Pancreas (tissue), 10 donors: Measurements from ENCODE around the gene EEF2K. TPM values are rescaled to one million over a fixed set of nuclear protein-coding genes. Genes with fewer than 3 reads are reported as not detected.

Experiments used
- ATAC-seq, 4 donors: fragments of 200-7000 bp; cut with Tn5 transposase; one replicate each; pipeline versions ENCODE4 v1.8.0 to v1.9.1; 2020; ENCODE audit warnings: mild to moderate bottlenecking in 4 of 4, moderate library complexity in 4 of 4
- DNase-seq, 6 donors: peaks; one replicate each; pipeline ENCODE4 v3.0.0-alpha.2; 2020
- FAIRE-seq: peaks from 2 replicates; lab custom pipeline; 2012; peaks lifted over from hg19 to GRCh38; lab: Jason Lieb, UNC
- H3K27ac ChIP-seq, 4 donors: fragments of 200-600 bp; sonication (generic); 1 replicate in 3 of 4; 2 replicates in 1 of 4; pipeline versions ENCODE4 v1.5.0 to v1.8.0; 2020
- H3K27me3 ChIP-seq, 4 donors: fragments of 200-600 bp; one replicate each; pipeline ENCODE4 v1.8.0; 2021
- H3K36me3 ChIP-seq, 3 donors: fragments of 200-600 bp; sonication (generic) in 1 of 3; one replicate each; pipeline versions ENCODE4 v1.5.0 to v1.8.0; 2020 to 2021
- H3K4me1 ChIP-seq, 3 donors: fragments of 200-600 bp; one replicate each; pipeline ENCODE4 v1.8.0; 2021
- H3K4me3 ChIP-seq, 4 donors: fragments of 200-600 bp; sonication (generic) in 2 of 4; one replicate each; pipeline versions ENCODE4 v1.5.0 to v1.8.0; 2020 to 2021
- H3K9me3 ChIP-seq, 4 donors: fragments of 200-600 bp; one replicate each; pipeline ENCODE4 v1.8.0; 2021
- WGBS, 2 donors: extraction: QIAGEN DNeasy Blood & Tissue Kit; methylation state at CpG; one replicate each; pipeline ENCODE4 v1.1.7; 2013; 5-methylcytosine and 5-hydroxymethylcytosine counted together
- intact Hi-C, 3 donors: fragments of 100-400 bp; cut with DNase I; formaldehyde crosslinking; loops; one replicate each; pipeline versions ENCODE4 v1.11.1 to v1.14.2; 2022
- polyA plus RNA-seq, 2 donors: library from polyadenylated mRNA; stranded (reverse); fragments of 200-250 nt; gene quantifications; one replicate each; pipeline ENCODE4 v1.2.3, GENCODE V29; 2013
- total RNA-seq, 6 donors: library from RNA; stranded (reverse); fragmentation: NEBNext Ultra II Directional in 4 of 6; extraction: Animal tissue kit (Norgen Biotek cat#: 25700) in 4 of 6; gene quantifications; one replicate each; pipeline versions ENCODE4 v1.2.1 to v1.2.4, GENCODE V29; 2021 to 2023
- TF ChIP-seq, protein P1 (sequence below), 4 donors: fragments of 200-600 bp; sonication (generic) in 3 of 4; IDR thresholded peaks; one replicate each; pipeline versions ENCODE4 v1.5.0 to v1.8.0; 2021; ENCODE audit warnings: antibody characterized with exemption in 4 of 4
- donor health status: healthy with polysubstance abuse.
- donor health status: DM: no; HTN: no; CAD: no; lungs with moderate emphysema.
- donor health status: DM: no; HTN: no; CAD: no.
- donor health status: control.
- donor health status: control.
- donor health status: Bipolar disorder and iron deficiency.
- donor health status: DM: yes; HTN: yes; CAD: no.
- donor health status: DM: no; HTN: no; CAD: no.
- donor health status: DM: no; HTN: no; CAD: no.
- donor health status: DM: yes; HTN: yes; CAD: no.

The EEF2K gene
- total and polyA plus RNA-seq, 8 donors: 6.1 to 21.1 (median 16.5) TPM

DNA sequence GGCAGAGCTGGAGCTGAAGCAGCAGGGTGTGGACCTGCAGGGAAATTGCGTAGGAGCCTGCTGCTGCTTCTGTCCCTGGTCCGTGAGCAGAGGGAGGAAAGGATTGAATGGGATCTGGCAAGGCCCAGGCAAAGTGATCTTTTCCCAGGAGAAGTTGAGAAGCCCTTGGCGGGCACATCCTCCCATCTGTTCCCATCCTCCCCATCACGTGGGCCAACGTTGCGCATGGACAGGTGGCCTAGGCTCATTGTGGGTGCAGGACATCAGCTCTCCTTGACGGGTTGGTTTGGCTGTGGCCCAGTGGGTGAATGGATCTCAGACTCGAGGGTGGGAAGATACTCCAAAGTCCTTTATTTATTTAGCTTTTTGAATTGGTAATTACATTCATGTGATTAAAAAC, 61.7 kb downstream of the EEF2K start:
- intact Hi-C loops: no loop called here
- TF ChIP-seq, protein P1, sequence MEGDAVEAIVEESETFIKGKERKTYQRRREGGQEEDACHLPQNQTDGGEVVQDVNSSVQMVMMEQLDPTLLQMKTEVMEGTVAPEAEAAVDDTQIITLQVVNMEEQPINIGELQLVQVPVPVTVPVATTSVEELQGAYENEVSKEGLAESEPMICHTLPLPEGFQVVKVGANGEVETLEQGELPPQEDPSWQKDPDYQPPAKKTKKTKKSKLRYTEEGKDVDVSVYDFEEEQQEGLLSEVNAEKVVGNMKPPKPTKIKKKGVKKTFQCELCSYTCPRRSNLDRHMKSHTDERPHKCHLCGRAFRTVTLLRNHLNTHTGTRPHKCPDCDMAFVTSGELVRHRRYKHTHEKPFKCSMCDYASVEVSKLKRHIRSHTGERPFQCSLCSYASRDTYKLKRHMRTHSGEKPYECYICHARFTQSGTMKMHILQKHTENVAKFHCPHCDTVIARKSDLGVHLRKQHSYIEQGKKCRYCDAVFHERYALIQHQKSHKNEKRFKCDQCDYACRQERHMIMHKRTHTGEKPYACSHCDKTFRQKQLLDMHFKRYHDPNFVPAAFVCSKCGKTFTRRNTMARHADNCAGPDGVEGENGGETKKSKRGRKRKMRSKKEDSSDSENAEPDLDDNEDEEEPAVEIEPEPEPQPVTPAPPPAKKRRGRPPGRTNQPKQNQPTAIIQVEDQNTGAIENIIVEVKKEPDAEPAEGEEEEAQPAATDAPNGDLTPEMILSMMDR (IDR thresholded peaks at IDR 0.05): no peak
- H3K4me3 ChIP-seq: no peak overlapping the region
- H3K9me3 ChIP-seq: no peaks in the 10 kb centered on the region
- H3K36me3 ChIP-seq: peaks cover 0 to 58% (median 11%) of the 10 kb centered on the region in 3 donors
- FAIRE-seq (no peak), ATAC-seq (no peak), DNase-seq (no peak)
- WGBS, 2 donors: 84 to 88% methylated on average over 8 of the region's 8 CpGs
- H3K27ac ChIP-seq: no peak overlapping the region
- no peaks in the 10 kb centered on the region for H3K4me1 ChIP-seq
- no peaks in the 10 kb centered on the region for H3K27me3 ChIP-seq

- no peak for FAIRE-seq
- Histone ChIP-seq H3K4me1 (no peaks in the 10 kb centered on the region), H3K27ac (no peak overlapping the region), H3K36me3 (peaks cover 0 to 66% (median 17%) of the 10 kb centered on the region in 3 donors), H3K27me3 (no peaks in the 10 kb centered on the region), H3K9me3 (no peaks in the 10 kb centered on the region), H3K4me3 (no peak overlapping the region)
- ATAC-seq: no peak
- WGBS, 2 donors: 92 to 97% methylated on average over 3 of the region's 3 CpGs
- TF ChIP-seq, protein P1 (IDR thresholded peaks at IDR 0.05): no peak
- no peak for DNase-seq
- intact Hi-C loops: loop anchor here in 1 of 3 donors (10.0 kb wide), 1 partner anchor 46 kb away; no protein-coding TSS in a partner anchor
Measured at GRCh38 chr16:22270525-22270924, 64.4 kb downstream of the EEF2K start.

DNA sequence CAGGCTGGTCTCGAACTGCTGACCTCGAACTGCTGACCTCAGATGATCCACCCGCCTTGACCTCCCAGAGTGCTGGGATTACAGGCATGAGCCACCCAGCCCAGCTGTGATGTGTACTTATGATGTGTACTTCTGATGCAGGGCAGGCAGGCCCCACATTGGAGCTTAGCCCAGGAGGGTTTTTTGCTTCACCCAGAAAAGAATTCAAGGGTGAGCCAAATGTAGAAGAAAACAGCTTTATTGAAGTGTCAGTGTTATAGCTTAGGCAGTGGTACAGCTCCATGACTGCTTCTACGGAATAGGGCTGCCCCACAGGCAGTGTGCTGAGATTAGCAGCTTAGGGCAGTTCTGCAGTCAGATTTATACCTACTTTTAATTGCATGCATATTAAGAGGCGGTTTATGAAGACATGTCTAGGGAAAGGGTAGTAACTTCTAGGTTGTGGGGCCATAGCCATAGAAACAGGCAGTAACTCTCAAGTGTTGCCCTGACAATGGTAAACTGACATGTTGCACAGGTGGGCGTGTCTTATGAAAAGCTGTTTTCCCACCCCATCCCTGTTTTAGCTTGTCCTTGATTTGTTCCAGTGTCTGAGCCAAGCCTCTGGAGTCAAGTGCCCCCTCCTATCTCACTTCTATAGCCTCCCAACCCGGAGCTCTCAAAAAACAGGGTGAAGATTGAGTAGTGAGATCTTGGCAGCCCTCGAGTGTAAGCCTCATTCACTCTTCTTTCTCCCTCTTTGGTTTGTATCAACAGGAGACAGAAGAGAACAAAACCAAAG, 67.0 kb downstream of the EEF2K start:
- intact Hi-C loops: loop anchor here in 1 of 3 donors (10.0 kb wide), 1 partner anchor 48 kb away; no protein-coding TSS in a partner anchor
- Histone ChIP-seq H3K36me3 (peaks cover 0 to 61% (median 10%) of the 10 kb centered on the region in 3 donors), H3K4me3 (no peak overlapping the region), H3K27ac (no peak overlapping the region), H3K4me1 (no peaks in the 10 kb centered on the region), H3K9me3 (no peaks in the 10 kb centered on the region), H3K27me3 (no peaks in the 10 kb centered on the region)
- DNase-seq: no peak
- ATAC-seq: peak in 2 of 4 donors; percentile 11 to 35
- TF ChIP-seq, protein P1 (IDR thresholded peaks at IDR 0.05): no peak
- no peak for FAIRE-seq
- WGBS, 2 donors: 80 to 88% methylated on average over 8 of the region's 8 CpGs

- no peaks in the 10 kb centered on the region for H3K4me1 ChIP-seq
- 95 to 100% methylated on average over 1 of the region's 1 CpG for WGBS, 2 donors
- TF ChIP-seq, protein P1 (IDR thresholded peaks at IDR 0.05): no peak
- ATAC-seq: no peak
- no peaks in the 10 kb centered on the region for H3K9me3 ChIP-seq
- H3K27me3 ChIP-seq: no peaks in the 10 kb centered on the region
- FAIRE-seq: no peak
- DNase-seq: no peak
- H3K36me3 ChIP-seq: peaks cover 0 to 44% (median 6%) of the 10 kb centered on the region in 3 donors
- intact Hi-C loops: loop anchor here in 1 of 3 donors (10.0 kb wide), 1 partner anchor 50 kb away; no protein-coding TSS in a partner anchor
- H3K4me3 ChIP-seq: no peak overlapping the region
- H3K27ac ChIP-seq: no peak overlapping the region
Measured at GRCh38 chr16:22274916-22275315, 68.8 kb downstream of the EEF2K start.
